Fibroblast of villous mesenchyme (primary cell): ENCODE results near the gene UBA1. TPM values are rescaled to one million over a fixed set of nuclear protein-coding genes. Genes with fewer than 3 reads are reported as not detected.

Experiments used
- DNase-seq: peaks from one replicate; pipeline ENCODE4 v3.0.0-alpha.2; 2010; ENCODE audit warnings: low read depth
- H3K4me3 ChIP-seq: 2 replicates; pipeline ENCODE4 v1.5.1; 2011; ENCODE audit warnings: low read depth, mild to moderate bottlenecking, low read length
- CTCF ChIP-seq: IDR thresholded peaks from 2 replicates; pipeline ENCODE4 v1.5.1; 2012; ENCODE audit warnings: low read depth, mild to moderate bottlenecking, low read length; ENCODE audit not compliant: insufficient read depth
- total RNA-seq: library from RNA; depleted of rRNA; stranded (reverse); fragments of >200 nt; gene quantifications from 2 replicates; pipeline ENCODE4 v1.2.3, GENCODE V29; 2012

The UBA1 gene
- total RNA-seq: 189 and 212 TPM in 2 replicates

DNA sequence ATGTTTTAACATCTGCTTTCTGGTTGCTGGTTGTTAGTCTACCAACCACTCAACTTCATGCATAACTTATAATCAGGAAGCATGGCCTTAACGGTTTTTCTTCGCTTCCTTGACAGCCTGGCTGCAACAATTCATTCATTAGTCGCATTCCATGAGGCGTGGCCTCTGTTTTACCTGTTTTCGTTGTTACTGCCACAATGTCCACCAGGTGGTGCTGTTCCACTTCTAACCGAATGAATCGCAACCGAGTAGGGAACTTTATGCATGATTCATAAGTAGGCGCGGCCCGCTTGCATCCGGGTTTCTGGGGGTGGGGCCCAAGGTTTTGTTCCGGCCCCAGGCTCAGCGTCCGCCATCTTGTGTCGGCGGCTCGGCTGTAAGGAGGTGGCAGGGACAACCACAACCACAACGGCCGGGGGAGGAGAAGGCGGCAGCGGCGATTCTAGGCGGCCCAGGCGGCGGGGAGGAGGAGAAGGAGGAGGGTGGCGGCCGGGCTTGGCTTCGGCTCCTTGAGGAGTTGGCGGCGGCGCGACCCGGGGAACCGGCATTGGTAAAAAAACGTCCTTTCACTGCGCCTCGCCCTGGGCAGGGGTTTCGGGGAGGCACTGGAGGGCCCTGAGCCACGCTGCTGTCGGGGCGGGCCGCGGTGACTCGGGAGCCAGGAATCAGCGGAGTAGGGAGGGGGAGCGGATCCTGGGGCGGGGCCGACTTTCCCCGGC lies at the start of gene UBA1:
Gene UBA1 (plus strand): TSS at position 355 of the 719 bp plus-strand sequence. CDS start 4,974 bp downstream, outside the sequence.
- H3K4me3 ChIP-seq: peak within 1 kb of the TSS; percentile 82
- DNase-seq: peak; percentile 96
- peak; percentile 71 for TF ChIP-seq CTCF

DNA sequence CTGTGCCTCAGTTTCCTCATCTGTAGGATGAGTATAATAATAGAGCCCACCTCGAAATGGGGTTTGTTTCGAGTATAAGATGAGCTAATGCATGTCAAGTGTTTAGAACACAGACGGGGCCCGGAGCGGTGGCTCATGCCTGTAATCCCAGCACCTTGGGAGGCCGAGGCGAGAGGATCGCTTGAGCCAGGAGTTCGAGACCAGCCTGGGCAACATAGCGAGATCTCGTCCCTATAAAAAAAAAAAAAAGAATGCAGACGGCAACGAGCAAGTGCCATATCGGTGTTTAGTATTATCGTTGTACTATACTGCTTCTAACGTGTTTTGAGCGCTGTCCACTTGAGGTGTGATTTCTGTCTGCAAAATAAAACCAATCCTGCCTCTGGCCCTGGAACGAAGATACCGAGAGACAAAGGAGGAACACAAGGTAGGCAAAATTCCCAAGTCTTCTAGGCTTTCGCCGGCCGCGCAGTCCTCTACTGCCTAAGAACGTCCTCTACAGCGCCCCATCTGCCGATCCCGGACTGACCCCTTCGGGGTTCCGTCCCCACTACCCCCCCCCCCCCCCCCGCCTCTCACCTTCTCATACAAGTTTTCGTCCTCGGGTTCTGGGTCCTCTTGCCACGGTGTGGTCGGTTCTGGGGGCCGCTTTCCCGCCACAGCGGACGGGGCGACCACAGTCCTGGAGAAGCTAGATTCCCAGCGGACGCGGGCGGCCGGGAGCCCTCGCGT lies 49.6 kb upstream of the UBA1 start:
- no peak for TF ChIP-seq CTCF
- peak overlapping the region; percentile 81 for H3K4me3 ChIP-seq
- DNase-seq: peak; percentile 53

- TF ChIP-seq CTCF: peak; percentile 67
- H3K4me3 ChIP-seq: peak within 1 kb of the TSS; percentile 81
- peak; percentile 96 for DNase-seq
Measured at GRCh38 chrX:47144626-47145394, 48.8 kb upstream of the UBA1 start, which contains the start of the genes NDUFB11 and RBM10. TSS of gene NDUFB11 (minus strand) at chrX:47144702. CDS start at chrX:47144679, 23 bp downstream. TSS of gene RBM10 (plus strand) at chrX:47145221. CDS start at chrX:47147482, 2,261 bp downstream.

GRCh38 chrX:47145395-47146120 lies 48.1 kb upstream of the UBA1 start:
- TF ChIP-seq CTCF: no peak
- peak overlapping the region; percentile 81 for H3K4me3 ChIP-seq
- no peak for DNase-seq

DNA sequence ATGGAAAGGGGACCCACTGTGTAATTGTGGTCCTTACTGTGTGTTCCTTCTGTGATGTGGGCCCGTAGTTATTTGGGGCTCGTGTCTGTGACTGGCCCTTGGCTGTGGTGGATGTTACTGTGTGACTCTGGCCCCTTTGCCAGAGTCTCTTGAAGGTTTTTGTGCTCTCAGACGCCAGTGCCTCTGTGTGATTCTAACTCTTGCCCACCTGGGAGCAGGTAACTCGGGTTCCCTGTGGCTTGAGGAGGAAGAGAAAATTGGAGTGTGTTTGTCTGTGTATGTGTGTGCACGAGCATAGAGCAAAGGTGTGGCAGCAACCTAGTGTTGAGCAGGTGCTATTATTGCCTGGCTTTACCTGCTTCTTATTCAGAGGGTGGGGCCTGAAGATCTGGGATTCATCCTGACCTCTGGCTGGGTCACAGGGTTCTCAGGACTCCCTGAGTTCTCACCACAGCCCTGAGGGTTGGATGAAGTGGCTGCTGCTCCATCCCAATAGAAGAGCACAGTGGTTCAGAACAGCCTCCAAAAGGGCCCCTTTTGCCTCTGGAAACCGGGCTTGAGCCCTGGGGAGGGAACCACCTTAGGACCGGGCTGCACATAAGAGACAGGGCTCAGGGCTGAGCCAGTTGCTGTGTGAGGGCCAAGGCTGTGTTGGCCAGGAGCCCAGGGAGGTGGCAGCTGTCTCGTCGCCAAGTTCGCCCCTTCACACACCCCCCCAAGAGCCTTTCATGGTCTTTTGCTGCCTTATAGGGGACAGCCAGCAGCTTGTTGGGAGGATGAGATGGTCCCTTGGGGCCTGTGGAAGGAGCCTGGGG lies 47.3 kb upstream of the UBA1 start:
- no peak for DNase-seq
- no peak for TF ChIP-seq CTCF
- peak overlapping the region; percentile 81 for H3K4me3 ChIP-seq
